Mesendoderm (in vitro differentiated cells): ENCODE measurements around the gene GNS.

Source experiments
- DNase-seq: peaks from one replicate; pipeline ENCODE4 v3.0.0; 2013
- H2AK5ac ChIP-seq: 2 replicates; pipeline ENCODE4 v1.6.1; 2013; ENCODE audit warnings: low read length, inconsistent platforms
- H2BK120ac ChIP-seq: 2 replicates; pipeline ENCODE4 v1.6.1; 2013; ENCODE audit warnings: low read depth, mild to moderate bottlenecking, low read length, moderate library complexity, mixed read lengths
- H2BK15ac ChIP-seq: replicated peaks from 2 replicates; pipeline ENCODE4 v1.6.1; 2013; ENCODE audit warnings: low read depth, mild to moderate bottlenecking, moderate library complexity
- H2BK5ac ChIP-seq: 2 replicates; pipeline ENCODE4 v1.6.1; 2013; ENCODE audit warnings: low read length, inconsistent platforms
- H3K18ac ChIP-seq: 2 replicates; pipeline ENCODE4 v1.6.1; 2013; ENCODE audit warnings: mild to moderate bottlenecking, low read length, mixed read lengths
- H3K23ac ChIP-seq: one replicate; pipeline ENCODE4 v1.6.1; 2013; ENCODE audit warnings: low read length
- H3K27ac ChIP-seq: 2 replicates; pipeline ENCODE4 v1.5.1; 2013; ENCODE audit warnings: low read depth, mild to moderate bottlenecking, inconsistent platforms, low read length, moderate library complexity
- H3K27me3 ChIP-seq: 2 replicates; pipeline ENCODE4 v1.6.1; 2013; ENCODE audit warnings: low read length, control low read depth, mild to moderate bottlenecking, inconsistent platforms; ENCODE audit not compliant: insufficient read depth, poor library complexity
- H3K36me3 ChIP-seq: 2 replicates; pipeline ENCODE4 v1.6.1; 2013; ENCODE audit warnings: low read length, inconsistent platforms; ENCODE audit not compliant: control insufficient read depth, insufficient read depth
- H3K4ac ChIP-seq: one replicate; pipeline ENCODE4 v1.6.1; 2013; ENCODE audit warnings: low read depth, mild to moderate bottlenecking, low read length, moderate library complexity
- H3K4me1 ChIP-seq: 2 replicates; pipeline ENCODE4 v1.6.1; 2013; ENCODE audit warnings: low read depth, low read length, inconsistent platforms; ENCODE audit not compliant: control insufficient read depth
- H3K4me2 ChIP-seq: 2 replicates; pipeline ENCODE4 v1.6.1; 2013; ENCODE audit warnings: low read length
- H3K4me3 ChIP-seq: 2 replicates; pipeline ENCODE4 v1.5.1; 2013; ENCODE audit warnings: mild to moderate bottlenecking, low read length
- H3K56ac ChIP-seq: one replicate; pipeline ENCODE4 v1.6.1; 2013; ENCODE audit warnings: low read length
- H3K79me1 ChIP-seq: 2 replicates; pipeline ENCODE4 v1.6.1; 2013; ENCODE audit warnings: low read length, inconsistent platforms
- H3K79me2 ChIP-seq: 2 replicates; pipeline ENCODE4 v1.6.1; 2013; ENCODE audit warnings: mild to moderate bottlenecking, low read length; ENCODE audit not compliant: control insufficient read depth, insufficient read depth
- H3K9ac ChIP-seq: 2 replicates; pipeline ENCODE4 v1.6.1; 2013; ENCODE audit warnings: low read length, inconsistent platforms
- H4K5ac ChIP-seq: one replicate; pipeline ENCODE4 v1.6.1; 2013; ENCODE audit warnings: low read length
- H4K8ac ChIP-seq: one replicate; pipeline ENCODE4 v1.6.1; 2013; ENCODE audit warnings: low read depth, mild to moderate bottlenecking, control low read depth, low read length, moderate library complexity
- WGBS: extraction: QIAGEN DNeasy Blood & Tissue Kit; methylation state at CpG from one replicate; pipeline ENCODE4 v1.1.7; 2013; ENCODE audit warnings: low lambda C conversion rate, missing lambda C conversion rate; ENCODE audit not compliant: insufficient coverage; ENCODE audit errors: extremely low coverage; 5-methylcytosine and 5-hydroxymethylcytosine counted together

The GNS gene

GRCh38 chr12:64752833-64753238 is 6.4 kb downstream of the GNS start:
- Histone ChIP-seq H3K4me3 (no peak overlapping the region), H4K5ac (no peak overlapping the region), H2AK5ac (no peak overlapping the region), H3K18ac (no peak overlapping the region), H3K4me2 (no peak overlapping the region), H3K23ac (no peak overlapping the region), H3K36me3 (peaks cover 3% of the 10 kb centered on the region), H2BK120ac (no peak overlapping the region), H3K4me1 (no peaks in the 10 kb centered on the region), H3K27ac (no peak overlapping the region), H4K8ac (no peak overlapping the region), H3K9ac (no peak overlapping the region), H3K4ac (no peak overlapping the region), H3K27me3 (no peaks in the 10 kb centered on the region), H3K79me2 (no peaks in the 10 kb centered on the region), H3K56ac (no peak overlapping the region), H2BK15ac (no peak overlapping the region), H2BK5ac (no peak overlapping the region), H3K79me1 (peaks cover 4% of the 10 kb centered on the region)
- WGBS, result no CpG with 5 or more reads among the region's 4 CpGs
- no peak for DNase-seq

- Histone ChIP-seq H3K23ac (no peak overlapping the region), H3K27ac (no peak overlapping the region), H3K79me1 (peaks cover 2% of the 10 kb centered on the region), H3K9ac (no peak overlapping the region), H4K8ac (no peak overlapping the region), H3K4me3 (no peak overlapping the region), H3K79me2 (no peaks in the 10 kb centered on the region), H2BK120ac (no peak overlapping the region), H3K56ac (no peak overlapping the region), H3K36me3 (peaks cover 3% of the 10 kb centered on the region), H3K18ac (no peak overlapping the region), H3K4ac (no peak overlapping the region), H2BK15ac (no peak overlapping the region), H3K27me3 (no peaks in the 10 kb centered on the region), H3K4me1 (no peaks in the 10 kb centered on the region), H2BK5ac (no peak overlapping the region), H3K4me2 (no peak overlapping the region), H2AK5ac (no peak overlapping the region), H4K5ac (no peak overlapping the region)
- DNase-seq, result no peak
Measured at GRCh38 chr12:64752032-64752431, 7.2 kb downstream of the GNS start.

- H3K79me1 ChIP-seq, result no peaks in the 10 kb centered on the region
- H3K27ac ChIP-seq, result no peak overlapping the region
- H3K4me2 ChIP-seq, result no peak overlapping the region
- no peaks in the 10 kb centered on the region for H3K79me2 ChIP-seq
- no peak overlapping the region for H2BK5ac ChIP-seq
- H3K4ac ChIP-seq, result no peak overlapping the region
- no peak overlapping the region for H3K4me3 ChIP-seq
- no peaks in the 10 kb centered on the region for H3K4me1 ChIP-seq
- no peak overlapping the region for H2AK5ac ChIP-seq
- no peak overlapping the region for H3K56ac ChIP-seq
- H4K5ac ChIP-seq, result no peak overlapping the region
- H2BK15ac ChIP-seq, result no peak overlapping the region
- H3K27me3 ChIP-seq, result no peaks in the 10 kb centered on the region
- no peak overlapping the region for H2BK120ac ChIP-seq
- H3K23ac ChIP-seq, result no peak overlapping the region
- H4K8ac ChIP-seq, result no peak overlapping the region
- no peak for DNase-seq
- no CpG with 5 or more reads among the region's 15 CpGs for WGBS
- H3K9ac ChIP-seq, result no peak overlapping the region
- H3K36me3 ChIP-seq, result peaks cover 3% of the 10 kb centered on the region
- H3K18ac ChIP-seq, result no peak overlapping the region
Measured at GRCh38 chr12:64749461-64750200, 9.6 kb downstream of the GNS start.

- no peak overlapping the region for H3K23ac ChIP-seq
- H2BK15ac ChIP-seq, result no peak overlapping the region
- H2AK5ac ChIP-seq, result no peak overlapping the region
- H2BK120ac ChIP-seq, result no peak overlapping the region
- no peak for DNase-seq
- no peak overlapping the region for H3K56ac ChIP-seq
- no peak overlapping the region for H3K18ac ChIP-seq
- H3K4me2 ChIP-seq, result no peak overlapping the region
- no peak overlapping the region for H3K4ac ChIP-seq
- no peak overlapping the region for H3K9ac ChIP-seq
- no peak overlapping the region for H3K27ac ChIP-seq
- WGBS, result no CpG with 5 or more reads among the region's 2 CpGs
- H2BK5ac ChIP-seq, result no peak overlapping the region
- H3K36me3 ChIP-seq, result no peaks in the 10 kb centered on the region
- H4K5ac ChIP-seq, result no peak overlapping the region
- no peaks in the 10 kb centered on the region for H3K79me2 ChIP-seq
- no peak overlapping the region for H4K8ac ChIP-seq
- H3K27me3 ChIP-seq, result no peaks in the 10 kb centered on the region
- no peaks in the 10 kb centered on the region for H3K4me1 ChIP-seq
- H3K4me3 ChIP-seq, result no peak overlapping the region
- H3K79me1 ChIP-seq, result no peaks in the 10 kb centered on the region
Measured at GRCh38 chr12:64747695-64748094, 11.5 kb downstream of the GNS start.

GRCh38 chr12:64746663-64747062 is 12.5 kb downstream of the GNS start:
- 100% methylated on average over 1 of the region's 2 CpGs for WGBS

GRCh38 chr12:64745980-64746379 is 13.2 kb downstream of the GNS start:
- no peaks in the 10 kb centered on the region for H3K4me1 ChIP-seq
- H3K23ac ChIP-seq, result no peak overlapping the region
- no peak overlapping the region for H3K4ac ChIP-seq
- no peak overlapping the region for H2BK120ac ChIP-seq
- H3K27ac ChIP-seq, result no peak overlapping the region
- no peak overlapping the region for H3K56ac ChIP-seq
- H3K18ac ChIP-seq, result no peak overlapping the region
- no peak overlapping the region for H2BK15ac ChIP-seq
- DNase-seq, result no peak
- no peak overlapping the region for H2BK5ac ChIP-seq
- no CpG with 5 or more reads among the region's 2 CpGs for WGBS
- no peak overlapping the region for H3K4me2 ChIP-seq
- peaks cover 2% of the 10 kb centered on the region for H3K36me3 ChIP-seq
- H3K9ac ChIP-seq, result no peak overlapping the region
- no peaks in the 10 kb centered on the region for H3K79me2 ChIP-seq
- no peak overlapping the region for H2AK5ac ChIP-seq
- H3K27me3 ChIP-seq, result no peaks in the 10 kb centered on the region
- H3K4me3 ChIP-seq, result no peak overlapping the region
- H4K5ac ChIP-seq, result no peak overlapping the region
- no peak overlapping the region for H4K8ac ChIP-seq
- no peaks in the 10 kb centered on the region for H3K79me1 ChIP-seq

More at GRCh38 chr12:64746663-64747062, 12.5 kb downstream of the GNS start:
- no peak overlapping the region for H3K9ac ChIP-seq
- no peak overlapping the region for H2BK5ac ChIP-seq
- H3K56ac ChIP-seq, result no peak overlapping the region
- no peak overlapping the region for H4K5ac ChIP-seq
- no peak overlapping the region for H3K27ac ChIP-seq
- peaks cover 2% of the 10 kb centered on the region for H3K36me3 ChIP-seq
- no peak overlapping the region for H3K23ac ChIP-seq
- H3K27me3 ChIP-seq, result no peaks in the 10 kb centered on the region
- H3K4ac ChIP-seq, result no peak overlapping the region
- H3K79me2 ChIP-seq, result no peaks in the 10 kb centered on the region
- no peak overlapping the region for H3K18ac ChIP-seq
- H3K4me2 ChIP-seq, result no peak overlapping the region
- no peak overlapping the region for H2AK5ac ChIP-seq
- no peaks in the 10 kb centered on the region for H3K4me1 ChIP-seq
- no peak overlapping the region for H2BK15ac ChIP-seq
- H2BK120ac ChIP-seq, result no peak overlapping the region
- DNase-seq, result no peak
- no peak overlapping the region for H4K8ac ChIP-seq
- H3K4me3 ChIP-seq, result no peak overlapping the region
- H3K79me1 ChIP-seq, result no peaks in the 10 kb centered on the region
